ENCODE measurements around the gene CYFIP1. TPM values are rescaled to one million over a fixed set of nuclear protein-coding genes. Genes with fewer than 3 reads are reported as not detected.

The CYFIP1 gene
- total and polyA plus RNA-seq, 2 of the 13 experiments (the other 11 are each of a cell fraction or from before 2014, with no cell fraction given), result 38.1 to 58.3 TPM

DNA sequence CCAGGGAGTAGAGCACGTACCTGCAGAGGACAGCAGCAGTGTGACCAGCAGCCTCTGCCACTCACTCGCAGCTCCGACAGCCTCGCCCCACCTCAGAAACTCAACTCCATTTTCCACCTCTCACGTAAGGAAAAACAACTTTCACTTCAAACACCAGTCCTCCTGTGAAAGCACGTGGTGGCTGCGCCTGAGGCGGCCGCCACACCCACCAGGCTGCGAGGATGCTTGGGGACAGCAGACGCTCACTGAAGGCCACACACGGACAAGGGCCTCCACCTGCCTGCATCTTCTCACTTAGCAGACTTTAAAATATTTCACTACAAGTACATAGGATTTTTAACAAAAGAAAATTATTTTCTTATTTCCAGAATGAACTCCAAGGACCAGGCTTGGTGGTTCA is 67.9 kb downstream of the CYFIP1 start:
- peaks cover 17 to 51% of the 10 kb centered on the region in 2 experiments; a peak in 4 of 5 replicates for H3K36me3 ChIP-seq (replicated peaks in 1 of 2; ENCODE audit: control insufficient read depth in 1 of 2, insufficient read depth in 2 of 2, low read length in 2 of 2)
- no peaks in the 10 kb centered on the region for H3K79me2 ChIP-seq (ENCODE audit: insufficient read depth, low read length)
- 97% methylated on average over 12 of the region's 12 CpGs for WGBS (ENCODE audit: low lambda C conversion rate)

More for the DNA sequence above, 67.9 kb downstream of the CYFIP1 start:
- TF ChIP-seq, protein P1, sequence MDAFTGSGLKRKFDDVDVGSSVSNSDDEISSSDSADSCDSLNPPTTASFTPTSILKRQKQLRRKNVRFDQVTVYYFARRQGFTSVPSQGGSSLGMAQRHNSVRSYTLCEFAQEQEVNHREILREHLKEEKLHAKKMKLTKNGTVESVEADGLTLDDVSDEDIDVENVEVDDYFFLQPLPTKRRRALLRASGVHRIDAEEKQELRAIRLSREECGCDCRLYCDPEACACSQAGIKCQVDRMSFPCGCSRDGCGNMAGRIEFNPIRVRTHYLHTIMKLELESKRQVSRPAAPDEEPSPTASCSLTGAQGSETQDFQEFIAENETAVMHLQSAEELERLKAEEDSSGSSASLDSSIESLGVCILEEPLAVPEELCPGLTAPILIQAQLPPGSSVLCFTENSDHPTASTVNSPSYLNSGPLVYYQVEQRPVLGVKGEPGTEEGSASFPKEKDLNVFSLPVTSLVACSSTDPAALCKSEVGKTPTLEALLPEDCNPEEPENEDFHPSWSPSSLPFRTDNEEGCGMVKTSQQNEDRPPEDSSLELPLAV (CRISPR knock-in tag; conservative IDR thresholded peaks at IDR 0.05; ENCODE audit: low read depth), result no peak
- TF ChIP-seq, protein P2, sequence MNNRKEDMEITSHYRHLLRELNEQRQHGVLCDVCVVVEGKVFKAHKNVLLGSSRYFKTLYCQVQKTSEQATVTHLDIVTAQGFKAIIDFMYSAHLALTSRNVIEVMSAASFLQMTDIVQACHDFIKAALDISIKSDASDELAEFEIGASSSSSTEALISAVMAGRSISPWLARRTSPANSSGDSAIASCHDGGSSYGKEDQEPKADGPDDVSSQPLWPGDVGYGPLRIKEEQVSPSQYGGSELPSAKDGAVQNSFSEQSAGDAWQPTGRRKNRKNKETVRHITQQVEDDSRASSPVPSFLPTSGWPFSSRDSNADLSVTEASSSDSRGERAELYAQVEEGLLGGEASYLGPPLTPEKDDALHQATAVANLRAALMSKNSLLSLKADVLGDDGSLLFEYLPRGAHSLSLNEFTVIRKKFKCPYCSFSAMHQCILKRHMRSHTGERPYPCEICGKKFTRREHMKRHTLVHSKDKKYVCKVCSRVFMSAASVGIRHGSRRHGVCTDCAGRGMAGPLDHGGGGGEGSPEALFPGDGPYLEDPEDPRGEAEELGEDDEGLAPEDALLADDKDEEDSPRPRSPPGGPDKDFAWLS (CRISPR knock-in tag; IDR thresholded peaks at IDR 0.05; ENCODE audit: borderline replicate concordance), result no peak
- TF ChIP-seq MTA3 (CRISPR knock-in tag; IDR thresholded peaks at IDR 0.05), result no peak
- TF ChIP-seq HDAC6 (IDR thresholded peaks at IDR 0.05; ENCODE audit: low read depth, low read length), result no peak
- no peak for TF ChIP-seq ETV5 (CRISPR knock-in tag; IDR thresholded peaks at IDR 0.05; ENCODE audit: borderline replicate concordance)
- no peak for TF ChIP-seq PAWR (CRISPR knock-in tag; IDR thresholded peaks at IDR 0.05; ENCODE audit: borderline replicate concordance)
- TF ChIP-seq, protein P3, sequence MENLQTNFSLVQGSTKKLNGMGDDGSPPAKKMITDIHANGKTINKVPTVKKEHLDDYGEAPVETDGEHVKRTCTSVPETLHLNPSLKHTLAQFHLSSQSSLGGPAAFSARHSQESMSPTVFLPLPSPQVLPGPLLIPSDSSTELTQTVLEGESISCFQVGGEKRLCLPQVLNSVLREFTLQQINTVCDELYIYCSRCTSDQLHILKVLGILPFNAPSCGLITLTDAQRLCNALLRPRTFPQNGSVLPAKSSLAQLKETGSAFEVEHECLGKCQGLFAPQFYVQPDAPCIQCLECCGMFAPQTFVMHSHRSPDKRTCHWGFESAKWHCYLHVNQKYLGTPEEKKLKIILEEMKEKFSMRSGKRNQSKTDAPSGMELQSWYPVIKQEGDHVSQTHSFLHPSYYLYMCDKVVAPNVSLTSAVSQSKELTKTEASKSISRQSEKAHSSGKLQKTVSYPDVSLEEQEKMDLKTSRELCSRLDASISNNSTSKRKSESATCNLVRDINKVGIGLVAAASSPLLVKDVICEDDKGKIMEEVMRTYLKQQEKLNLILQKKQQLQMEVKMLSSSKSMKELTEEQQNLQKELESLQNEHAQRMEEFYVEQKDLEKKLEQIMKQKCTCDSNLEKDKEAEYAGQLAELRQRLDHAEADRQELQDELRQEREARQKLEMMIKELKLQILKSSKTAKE (CRISPR knock-in tag; IDR thresholded peaks at IDR 0.05; ENCODE audit: borderline replicate concordance), result no peak
- TF ChIP-seq, protein P4, sequence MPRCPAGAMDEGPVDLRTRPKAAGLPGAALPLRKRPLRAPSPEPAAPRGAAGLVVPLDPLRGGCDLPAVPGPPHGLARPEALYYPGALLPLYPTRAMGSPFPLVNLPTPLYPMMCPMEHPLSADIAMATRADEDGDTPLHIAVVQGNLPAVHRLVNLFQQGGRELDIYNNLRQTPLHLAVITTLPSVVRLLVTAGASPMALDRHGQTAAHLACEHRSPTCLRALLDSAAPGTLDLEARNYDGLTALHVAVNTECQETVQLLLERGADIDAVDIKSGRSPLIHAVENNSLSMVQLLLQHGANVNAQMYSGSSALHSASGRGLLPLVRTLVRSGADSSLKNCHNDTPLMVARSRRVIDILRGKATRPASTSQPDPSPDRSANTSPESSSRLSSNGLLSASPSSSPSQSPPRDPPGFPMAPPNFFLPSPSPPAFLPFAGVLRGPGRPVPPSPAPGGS (CRISPR knock-in tag; IDR thresholded peaks at IDR 0.05), result no peak
- no peak for TF ChIP-seq MED1 (CRISPR knock-in tag; IDR thresholded peaks at IDR 0.05)
- TF ChIP-seq, protein P5, sequence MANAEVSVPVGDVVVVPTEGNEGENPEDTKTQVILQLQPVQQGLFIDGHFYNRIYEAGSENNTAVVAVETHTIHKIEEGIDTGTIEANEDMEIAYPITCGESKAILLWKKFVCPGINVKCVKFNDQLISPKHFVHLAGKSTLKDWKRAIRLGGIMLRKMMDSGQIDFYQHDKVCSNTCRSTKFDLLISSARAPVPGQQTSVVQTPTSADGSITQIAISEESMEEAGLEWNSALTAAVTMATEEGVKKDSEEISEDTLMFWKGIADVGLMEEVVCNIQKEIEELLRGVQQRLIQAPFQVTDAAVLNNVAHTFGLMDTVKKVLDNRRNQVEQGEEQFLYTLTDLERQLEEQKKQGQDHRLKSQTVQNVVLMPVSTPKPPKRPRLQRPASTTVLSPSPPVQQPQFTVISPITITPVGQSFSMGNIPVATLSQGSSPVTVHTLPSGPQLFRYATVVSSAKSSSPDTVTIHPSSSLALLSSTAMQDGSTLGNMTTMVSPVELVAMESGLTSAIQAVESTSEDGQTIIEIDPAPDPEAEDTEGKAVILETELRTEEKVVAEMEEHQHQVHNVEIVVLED (CRISPR knock-in tag; IDR thresholded peaks at IDR 0.05; ENCODE audit: borderline replicate concordance), result no peak
- TF ChIP-seq SMARCC2 (IDR thresholded peaks at IDR 0.05), result no peak
- TF ChIP-seq, protein P6, sequence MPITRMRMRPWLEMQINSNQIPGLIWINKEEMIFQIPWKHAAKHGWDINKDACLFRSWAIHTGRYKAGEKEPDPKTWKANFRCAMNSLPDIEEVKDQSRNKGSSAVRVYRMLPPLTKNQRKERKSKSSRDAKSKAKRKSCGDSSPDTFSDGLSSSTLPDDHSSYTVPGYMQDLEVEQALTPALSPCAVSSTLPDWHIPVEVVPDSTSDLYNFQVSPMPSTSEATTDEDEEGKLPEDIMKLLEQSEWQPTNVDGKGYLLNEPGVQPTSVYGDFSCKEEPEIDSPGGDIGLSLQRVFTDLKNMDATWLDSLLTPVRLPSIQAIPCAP (CRISPR knock-in tag; IDR thresholded peaks at IDR 0.05; ENCODE audit: low read depth), result no peak
- TF ChIP-seq GABPB1 (CRISPR knock-in tag; IDR thresholded peaks at IDR 0.05), result no peak
- TF ChIP-seq ZNF367 (CRISPR knock-in tag; IDR thresholded peaks at IDR 0.05; ENCODE audit: borderline replicate concordance), result no peak
- no peak for TF ChIP-seq SATB2 (CRISPR knock-in tag; IDR thresholded peaks at IDR 0.05)
- BruUV-seq (replicated peaks), result no TSS peak
- Histone ChIP-seq H3K4me1 (ENCODE audit: insufficient read depth, low read length) (no peaks in the 10 kb centered on the region), H3K9ac (ENCODE audit: insufficient read depth, low read depth, low read length) (no peak overlapping the region), H3K9me3 (ENCODE audit: low read length) (no peaks in the 10 kb centered on the region), H4K20me1 (ENCODE audit: insufficient read depth, low read length) (no peaks in the 10 kb centered on the region), H3K27me3 (ENCODE audit: control insufficient read depth in 1 of 2, insufficient read depth in 2 of 2, low read length in 2 of 2) (no peaks in the 10 kb centered on the region), H3K4me2 (ENCODE audit: low read depth, low read length) (no peak overlapping the region), H3K4me3 (replicated peaks in 1 of 3; ENCODE audit: insufficient read depth in 1 of 3, low read depth in 2 of 3, low read length in 3 of 3) (no peak overlapping the region), H3K27ac (ENCODE audit: extremely low read length, insufficient read depth, low read length) (no peak overlapping the region), H2AFZ (ENCODE audit: low read length) (no peak overlapping the region)
- ATAC-seq (no peak), DNase-seq (ENCODE audit: low spot score) (no peak), FAIRE-seq (no peak)
- ChIA-PET POLR2A (no interaction called here), CTCF (ENCODE audit: low intra/inter-chr PET ratio, low total read pairs) (no interaction called here)
- intact Hi-C loops (cut with micrococcal nuclease; ENCODE audit: unreplicated experiment) (no loop called here), in situ Hi-C loops (cut with HindIII; ENCODE audit: extremely low pct_ligation_motif_present, low pct_unique_long_range_greater_than_20kb) (loop anchor here (5.0 kb wide), 1 partner anchor 50 kb away; no protein-coding TSS in a partner anchor)
